ENCODE measurements around the gene STAC2. TPM values are rescaled to one million over a fixed set of nuclear protein-coding genes. Genes with fewer than 3 reads are reported as not detected.

The STAC2 gene
- total RNA-seq, 2 donors from 2014 or later = not detected

DNA sequence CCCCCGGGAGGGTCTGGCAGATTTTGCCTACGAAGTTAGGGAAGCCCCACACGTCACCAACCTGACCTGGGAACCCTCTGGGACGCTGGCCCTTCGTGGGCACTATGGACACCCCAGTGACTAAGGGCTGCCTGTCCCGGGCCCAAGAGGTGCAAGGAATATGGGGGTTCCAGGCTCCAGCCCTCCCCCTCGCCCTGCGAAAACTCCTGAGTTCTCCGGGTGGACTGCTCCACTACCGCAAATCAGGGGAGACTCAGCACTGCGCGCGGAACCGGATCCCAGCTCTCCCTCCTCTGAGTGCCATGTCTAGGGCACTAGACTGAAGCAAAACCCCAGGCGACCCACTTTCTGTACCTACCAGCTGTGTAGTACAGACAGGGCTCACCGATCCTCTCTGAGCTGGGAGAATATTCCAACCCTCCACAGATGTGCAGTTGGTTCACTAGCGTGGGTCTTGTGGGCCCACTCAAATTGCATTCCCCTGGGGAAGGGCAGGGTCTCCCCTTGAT lies 59.9 kb downstream of the STAC2 start, which contains the start of gene ARL5C:
ARL5C (minus strand) TSS at position 321 of the 509 bp plus-strand sequence. CDS start 401 bp downstream, outside the sequence.
- WGBS, 2 donors = 3 to 22% methylated on average over 8 to 17 of the region's 17 CpGs
- no peaks in the 10 kb centered on the region for H3K36me3 ChIP-seq (replicated peaks in 1 of 2; ENCODE audit: insufficient read depth in 1 of 2, low read depth in 2 of 2)
- H3K27ac ChIP-seq = peak within 1 kb of the TSS; percentile 69 to 81 (median 75)
- no peaks in the 10 kb centered on the region for H3K9me3 ChIP-seq
- no peak within 1 kb of the TSS for H3K4me3 ChIP-seq
- ATAC-seq (peak; percentile 23), DNase-seq (peak in 2 of 4 donors; percentile 12 to 39)
- TF ChIP-seq POLR2A (IDR thresholded peaks at IDR 0.05) = no peak
- TF ChIP-seq, protein P1, sequence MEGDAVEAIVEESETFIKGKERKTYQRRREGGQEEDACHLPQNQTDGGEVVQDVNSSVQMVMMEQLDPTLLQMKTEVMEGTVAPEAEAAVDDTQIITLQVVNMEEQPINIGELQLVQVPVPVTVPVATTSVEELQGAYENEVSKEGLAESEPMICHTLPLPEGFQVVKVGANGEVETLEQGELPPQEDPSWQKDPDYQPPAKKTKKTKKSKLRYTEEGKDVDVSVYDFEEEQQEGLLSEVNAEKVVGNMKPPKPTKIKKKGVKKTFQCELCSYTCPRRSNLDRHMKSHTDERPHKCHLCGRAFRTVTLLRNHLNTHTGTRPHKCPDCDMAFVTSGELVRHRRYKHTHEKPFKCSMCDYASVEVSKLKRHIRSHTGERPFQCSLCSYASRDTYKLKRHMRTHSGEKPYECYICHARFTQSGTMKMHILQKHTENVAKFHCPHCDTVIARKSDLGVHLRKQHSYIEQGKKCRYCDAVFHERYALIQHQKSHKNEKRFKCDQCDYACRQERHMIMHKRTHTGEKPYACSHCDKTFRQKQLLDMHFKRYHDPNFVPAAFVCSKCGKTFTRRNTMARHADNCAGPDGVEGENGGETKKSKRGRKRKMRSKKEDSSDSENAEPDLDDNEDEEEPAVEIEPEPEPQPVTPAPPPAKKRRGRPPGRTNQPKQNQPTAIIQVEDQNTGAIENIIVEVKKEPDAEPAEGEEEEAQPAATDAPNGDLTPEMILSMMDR (IDR thresholded peaks at IDR 0.05) = no peak
- no peaks in the 10 kb centered on the region for H3K27me3 ChIP-seq
- intact Hi-C loops (cut with DNase I) = loop anchor here (10.0 kb wide), 1 partner anchor 69 kb away; no protein-coding TSS in a partner anchor
- H3K4me1 ChIP-seq = peaks cover 38% of the 10 kb centered on the region

DNA sequence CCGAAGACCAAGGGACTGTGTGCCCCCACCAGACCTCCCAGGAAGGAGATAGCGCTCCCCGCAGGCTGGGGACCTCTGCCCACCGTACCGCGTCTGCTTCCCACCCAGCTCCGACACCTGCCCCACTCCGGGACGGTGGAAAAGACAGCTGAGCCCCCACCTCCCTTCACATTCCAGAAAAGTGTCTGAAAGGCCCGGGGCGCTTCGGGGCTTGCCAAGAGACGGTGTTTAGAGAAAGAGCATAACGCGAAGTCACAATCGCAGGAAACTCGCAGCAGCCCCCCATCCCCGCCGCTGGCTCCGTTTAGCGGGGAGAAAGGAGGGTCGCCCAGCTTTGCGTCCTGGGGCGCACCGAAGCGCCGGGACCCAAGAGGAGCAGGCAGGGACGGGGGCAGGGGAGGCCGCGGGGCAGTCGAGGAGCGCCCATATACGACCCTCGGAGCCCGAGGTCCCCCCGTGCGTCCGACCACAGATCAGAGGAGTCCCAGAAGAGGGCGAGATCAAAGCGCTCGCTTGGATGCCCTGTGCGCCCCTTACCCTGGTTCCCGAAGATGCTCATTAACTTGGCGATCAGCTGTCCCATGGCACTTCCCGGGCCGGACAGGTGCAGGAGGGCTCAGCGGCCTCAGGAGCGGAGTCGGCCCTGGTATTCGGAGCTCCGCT lies 60.4 kb downstream of the STAC2 start:
- H3K9me3 ChIP-seq = no peaks in the 10 kb centered on the region
- H3K4me3 ChIP-seq = no peak overlapping the region
- H3K36me3 ChIP-seq (replicated peaks in 1 of 2; ENCODE audit: insufficient read depth in 1 of 2, low read depth in 2 of 2) = no peaks in the 10 kb centered on the region
- no peak for ATAC-seq
- peak overlapping the region; percentile 69 to 81 (median 75) for H3K27ac ChIP-seq
- intact Hi-C loops (cut with DNase I) = loop anchor here (10.0 kb wide), 1 partner anchor 69 kb away; no protein-coding TSS in a partner anchor
- peak in 1 of 4 donors; percentile 9 for DNase-seq
- TF ChIP-seq, protein P1 (IDR thresholded peaks at IDR 0.05) = no peak
- TF ChIP-seq POLR2A (IDR thresholded peaks at IDR 0.05) = no peak
- no peaks in the 10 kb centered on the region for H3K27me3 ChIP-seq
- 15 to 17% methylated on average over 12 to 51 of the region's 51 CpGs for WGBS, 2 donors
- H3K4me1 ChIP-seq = peaks cover 37% of the 10 kb centered on the region

DNA sequence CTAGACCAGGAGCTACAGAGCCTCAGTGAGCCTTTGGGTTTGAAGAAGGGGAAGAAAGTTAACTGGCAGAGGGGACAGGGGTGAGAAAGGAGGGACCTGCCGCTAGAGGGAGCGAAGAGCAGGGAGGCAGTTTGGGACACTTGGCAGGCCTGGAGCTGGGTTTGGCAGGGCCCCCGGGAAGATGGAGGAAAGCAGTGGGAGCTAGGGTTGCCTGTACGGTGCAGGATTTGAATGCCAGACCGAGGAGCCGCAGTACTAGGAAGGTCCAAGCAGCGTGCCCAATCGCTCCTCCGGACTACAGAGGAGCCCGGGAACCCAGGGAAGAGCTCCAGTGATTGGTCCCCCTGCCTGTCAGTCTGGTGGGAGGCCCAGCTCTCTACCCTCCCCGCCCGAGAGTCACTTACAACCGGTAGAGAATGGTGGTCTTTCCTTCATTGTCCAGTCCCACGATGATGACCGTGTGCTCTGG lies 61.0 kb downstream of the STAC2 start:
- ATAC-seq (peak; percentile 84), DNase-seq (peak; percentile 89 to 94 (median 91))
- intact Hi-C loops (cut with DNase I) = loop anchor here (10.0 kb wide), 1 partner anchor 70 kb away; no protein-coding TSS in a partner anchor
- no peak overlapping the region for H3K4me3 ChIP-seq
- peaks cover 37% of the 10 kb centered on the region for H3K4me1 ChIP-seq
- TF ChIP-seq, protein P1 (IDR thresholded peaks at IDR 0.05) = peak; percentile 66 to 94 (median 85)
- peak in 2 of 3 donors; percentile 12 to 22 for TF ChIP-seq POLR2A (IDR thresholded peaks at IDR 0.05)
- peak overlapping the region; percentile 36 to 81 (median 75) for H3K27ac ChIP-seq
- H3K27me3 ChIP-seq = no peaks in the 10 kb centered on the region
- H3K9me3 ChIP-seq = no peaks in the 10 kb centered on the region
- H3K36me3 ChIP-seq (replicated peaks in 1 of 2; ENCODE audit: insufficient read depth in 1 of 2, low read depth in 2 of 2) = no peaks in the 10 kb centered on the region
- WGBS, 2 donors = 0 to 2% methylated on average over 9 to 15 of the region's 15 CpGs

DNA sequence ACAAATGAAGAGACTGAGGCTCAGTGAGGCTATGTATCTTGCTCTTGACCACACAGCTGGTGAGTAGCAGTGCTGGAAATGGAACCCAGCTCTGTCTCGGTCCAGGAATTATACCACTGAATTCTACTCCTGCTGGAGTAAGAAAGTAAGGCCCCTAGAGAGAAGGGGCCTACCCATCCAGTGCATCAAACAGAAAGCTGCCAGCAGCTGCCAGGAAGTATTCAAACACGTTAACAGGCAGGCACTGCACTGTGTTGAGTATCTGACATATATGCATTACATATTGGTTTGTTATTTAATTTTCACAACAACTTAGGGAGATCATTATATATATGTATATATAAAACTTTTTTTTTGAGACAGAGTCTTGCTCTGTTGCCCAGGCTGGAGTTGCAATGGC lies 63.8 kb downstream of the STAC2 start:
- Histone ChIP-seq H3K4me3 (no peak overlapping the region), H3K27ac (no peak overlapping the region), H3K9me3 (no peaks in the 10 kb centered on the region), H3K27me3 (no peaks in the 10 kb centered on the region), H3K36me3 (replicated peaks in 1 of 2; ENCODE audit: insufficient read depth in 1 of 2, low read depth in 2 of 2) (no peaks in the 10 kb centered on the region), H3K4me1 (peaks cover 31% of the 10 kb centered on the region)
- 73 to 83% methylated on average over 2 of the region's 2 CpGs for WGBS, 2 donors
- intact Hi-C loops (cut with DNase I) = loop anchor here (10.0 kb wide), 1 partner anchor 73 kb away; no protein-coding TSS in a partner anchor
- no peak for ATAC-seq
- no peak for DNase-seq
- TF ChIP-seq POLR2A (IDR thresholded peaks at IDR 0.05) = no peak
- TF ChIP-seq, protein P1 (IDR thresholded peaks at IDR 0.05) = no peak

Other genes with a start within 250 kb of the STAC2 start
- 1 to 10 TPM in 1 of 2 donors, not detected in 1; 6.5 TPM for gene PLXDC1, start 74.3 kb downstream of the STAC2 start, total RNA-seq
- under 1 TPM in 1 of 2 donors, not detected in 1; 0.26 TPM for gene ARL5C, start 59.8 kb downstream of the STAC2 start, total RNA-seq
- gene CACNB1, start 28.3 kb downstream of the STAC2 start, total RNA-seq = 1 to 10 TPM; 2.3 TPM
- 1,000 to 10,000 TPM; 1,534 to 2,029 TPM for gene RPL19, start 25.7 kb downstream of the STAC2 start, total RNA-seq
- 10 to 100 TPM in 1 of 2 donors, 1 to 10 TPM in 1; 6.7 to 11.9 TPM for gene FBXL20, start 175.7 kb upstream of the STAC2 start, total RNA-seq
- gene MED1, start 225.3 kb upstream of the STAC2 start, total RNA-seq = 1 to 10 TPM; 9.2 to 9.3 TPM
- 10 to 100 TPM; 17.4 to 25.1 TPM for gene CDK12, start 235.5 kb upstream of the STAC2 start, total RNA-seq

Data from body of pancreas (tissue), 4 donors.